ENCODE results near the gene KBTBD8. TPM values are rescaled to one million over a fixed set of nuclear protein-coding genes. Genes with fewer than 3 reads are reported as not detected.

Gene KBTBD8
- total and polyA plus RNA-seq, 9 of the 15 experiments (the other 6 are each of a cell fraction or from before 2014, with no cell fraction given), result 2.7 to 9.1 (median 5.6) TPM

- Histone ChIP-seq H3K36me3 (ENCODE audit: control insufficient read depth, insufficient read depth, low read length) (no peaks in the 10 kb centered on the region), H4K20me1 (replicated peaks; ENCODE audit: control insufficient read depth, insufficient read depth, low read length) (no peaks in the 10 kb centered on the region), H3K4me3 (no peak overlapping the region), H3K4me2 (ENCODE audit: insufficient read depth, low read length) (no peak overlapping the region), H2AFZ (ENCODE audit: low read depth, low read length) (peak overlapping the region; percentile 77), H3K27ac (ENCODE audit: extremely low read depth, low read depth, low read length) (0 out of 3 replicates have a peak overlapping the region, but pooled peaks have one; percentile 14), H3K9ac (ENCODE audit: insufficient read depth in 1 of 2, low read depth in 2 of 2, low read length in 2 of 2) (no peak overlapping the region), H3K27me3 (ENCODE audit: control insufficient read depth in 2 of 2, insufficient read depth in 2 of 2, low read length in 2 of 2) (no peaks in the 10 kb centered on the region), H3K9me3 (replicated peaks; ENCODE audit: control insufficient read depth, insufficient read depth, low read depth, low read length) (no peaks in the 10 kb centered on the region), H3K4me1 (replicated peaks in 1 of 2; ENCODE audit: control insufficient read depth in 2 of 2, insufficient read depth in 2 of 2, low read length in 2 of 2) (peaks cover 0 to 13% of the 10 kb centered on the region in 2 experiments; a peak in 2 of 5 replicates), H3K9me1 (ENCODE audit: control insufficient read depth, insufficient read depth, low read length) (no peaks in the 10 kb centered on the region), H3K79me2 (ENCODE audit: control insufficient read depth, insufficient read depth, low read length) (no peaks in the 10 kb centered on the region)
- peak; percentile 60 for FAIRE-seq
- ChIA-PET CTCF (ENCODE audit: low intra/inter-chr PET ratio) (interaction anchor here (1.1 kb wide), 1 partner anchor 48 kb away, joined by 6 read pairs; no protein-coding TSS in a partner anchor), POLR2A (interaction anchor here (0.5 to 1.3 kb wide), 2 partner anchors 18 to 30 kb away, joined by 3 read pairs; no protein-coding TSS in a partner anchor)
- WGBS (ENCODE audit: insufficient coverage, low coverage, missing lambda C conversion rate), result 51% methylated on average over 6 of the region's 7 CpGs
- peak; percentile 20 to 40 (median 25) for DNase-seq (ENCODE audit: extremely low read depth in 1 of 4, low spot score in 3 of 4)
- intact Hi-C loops (cut with micrococcal nuclease) (loop anchor here (1.0 to 2.0 kb wide), 2 partner anchors 17 to 47 kb away; no protein-coding TSS in a partner anchor), in situ Hi-C loops (cut with MboI) (no loop called here)
- ATAC-seq, result peak; percentile 85
- BruUV-seq (replicated peaks), result no TSS peak
- no peak for TF ChIP-seq ZKSCAN8 (CRISPR knock-in tag; IDR thresholded peaks at IDR 0.05)
- no peak for TF ChIP-seq ARHGAP35 (IDR thresholded peaks at IDR 0.05; ENCODE audit: partially characterized antibody)
- no peak for TF ChIP-seq SIN3B (IDR thresholded peaks at IDR 0.05; ENCODE audit: low read depth)
- TF ChIP-seq ZNF75A (CRISPR knock-in tag; IDR thresholded peaks at IDR 0.05), result no peak
- no peak for TF ChIP-seq CHCHD3 (CRISPR knock-in tag; IDR thresholded peaks at IDR 0.05)
- no peak for TF ChIP-seq ATF1 (CRISPR knock-in tag; IDR thresholded peaks at IDR 0.05)
- 0 out of 2 replicates have a peak, but pooled peaks have one; percentile 15 for TF ChIP-seq ATF1 (tag; IDR thresholded peaks at IDR 0.05)
- TF ChIP-seq ZNF263 (CRISPR knock-in tag; IDR thresholded peaks at IDR 0.05; ENCODE audit: borderline replicate concordance), result no peak
- no peak for TF ChIP-seq E2F5 (CRISPR knock-in tag; IDR thresholded peaks at IDR 0.05)
- TF ChIP-seq CTCF (IDR thresholded peaks at IDR 0.05 in 2 of 3, conservative IDR thresholded peaks at IDR 0.05 in 1 of 3; ENCODE audit: insufficient read depth in 2 of 3, low read depth in 1 of 3, low read length in 3 of 3), result peak in 2 of 3 experiments; percentile 44 to 68; a peak in 3 of 6 replicates
- TF ChIP-seq WHSC1 (IDR thresholded peaks at IDR 0.05; ENCODE audit: low read length), result no peak
- no peak for TF ChIP-seq PHB2 (IDR thresholded peaks at IDR 0.05; ENCODE audit: low read depth)
- no peak for TF ChIP-seq DACH1 (IDR thresholded peaks at IDR 0.05; ENCODE audit: partially characterized antibody)
- no peak for TF ChIP-seq AFF4 (CRISPR knock-in tag; IDR thresholded peaks at IDR 0.05)
- peak; percentile 52 for TF ChIP-seq NFE2 (IDR thresholded peaks at IDR 0.05; ENCODE audit: low read depth)
- no peak for TF ChIP-seq SUPT5H (IDR thresholded peaks at IDR 0.05)
Measured at GRCh38 chr3:66989860-66990696, 8.0 kb upstream of the KBTBD8 start.
